ENCODE data around the gene GRIN2C. TPM values are rescaled to one million over a fixed set of nuclear protein-coding genes. Genes with fewer than 3 reads are reported as not detected.
A peak's percentile ranks its signal among the peaks of the same experiment; 100 is the strongest.

GRIN2C gene
- total and polyA plus RNA-seq, 9 of the 15 experiments (the other 6 are each of a cell fraction or from before 2014, with no cell fraction given): under 0.01 to 0.33 (median 0.10) TPM; not detected in 2

GRCh38 chr17:74808714-74809430 is 50.8 kb downstream of the GRIN2C start:
- H3K4me2 ChIP-seq (ENCODE audit: insufficient read depth, low read length): no peak overlapping the region
- H2AFZ ChIP-seq (ENCODE audit: low read depth, low read length): no peak overlapping the region
- no peaks in the 10 kb centered on the region for H3K4me1 ChIP-seq (replicated peaks in 1 of 2; ENCODE audit: control insufficient read depth in 2 of 2, insufficient read depth in 2 of 2, low read length in 2 of 2)
- H3K9me3 ChIP-seq (replicated peaks; ENCODE audit: control insufficient read depth, insufficient read depth, low read depth, low read length): no peaks in the 10 kb centered on the region
- no peaks in the 10 kb centered on the region; the same call in none of the 2 replicates for H4K20me1 ChIP-seq (replicated peaks; ENCODE audit: control insufficient read depth, insufficient read depth, low read length)
- no peaks in the 10 kb centered on the region for H3K9me1 ChIP-seq (ENCODE audit: control insufficient read depth, insufficient read depth, low read length)
- POLR2A ChIA-PET: interaction anchor here (0.5 to 0.6 kb wide), 3 partner anchors 17 to 67 kb away, joined by 3 to 4 read pairs (median 3); no protein-coding TSS in a partner anchor
- no peak overlapping the region for H3K4me3 ChIP-seq
- intact Hi-C loops (cut with micrococcal nuclease) (no loop called here), in situ Hi-C loops (cut with MboI) (no loop called here)
- no peaks in the 10 kb centered on the region for H3K27me3 ChIP-seq (ENCODE audit: control insufficient read depth in 2 of 2, insufficient read depth in 2 of 2, low read length in 2 of 2)
- BruUV-seq (replicated peaks): no TSS peak
- H3K36me3 ChIP-seq (ENCODE audit: control insufficient read depth, insufficient read depth, low read length): no peaks in the 10 kb centered on the region; the same call in 1 of the 3 replicates
- ATAC-seq (no peak), DNase-seq (ENCODE audit: extremely low read depth in 1 of 4, low spot score in 3 of 4) (no peak), FAIRE-seq (no peak)
- WGBS (ENCODE audit: insufficient coverage, low coverage, missing lambda C conversion rate): 63% methylated on average over 17 of the region's 17 CpGs
- H3K9ac ChIP-seq (ENCODE audit: insufficient read depth in 1 of 2, low read depth in 2 of 2, low read length in 2 of 2): 0 out of 4 replicates have a peak overlapping the region, but pooled peaks of 1 of the 2 experiments have one; percentile 6
- no peaks in the 10 kb centered on the region for H3K79me2 ChIP-seq (ENCODE audit: control insufficient read depth, insufficient read depth, low read length)
- CTCF ChIA-PET (ENCODE audit: low intra/inter-chr PET ratio): no interaction called here
- TF ChIP-seq GABPA (tag; conservative IDR thresholded peaks at IDR 0.05; ENCODE audit: low read depth) (no peak), ZFP91 (CRISPR knock-in tag; IDR thresholded peaks at IDR 0.05) (no peak), FIP1L1 (IDR thresholded peaks at IDR 0.05; ENCODE audit: low read depth, low read length, poor library complexity, severe bottlenecking) (no peak)
- H3K27ac ChIP-seq (ENCODE audit: extremely low read depth, low read depth, low read length): no peak overlapping the region

All from K562 (cell line).